K562 (cell line): ENCODE results near the gene GADD45B. TPM values are rescaled to one million over a fixed set of nuclear protein-coding genes. Genes with fewer than 3 reads are reported as not detected.

Experiments
- AFF4 ChIP-seq: sonication (generic); formaldehyde crosslinking; IDR thresholded peaks from 2 replicates; pipeline ENCODE4 v1.8.0; 2023; ENCODE audit warnings: mild to moderate bottlenecking, missing genetic modification reagents
- ARID2 ChIP-seq: fragments of 450-650 bp; IDR thresholded peaks from 2 replicates; pipeline ENCODE4 v1.6.1; 2017; ENCODE audit warnings: antibody characterized with exemption, mild to moderate bottlenecking
- ATF2 ChIP-seq: sonication (generic); formaldehyde crosslinking; IDR thresholded peaks from 2 replicates; pipeline ENCODE4 v1.8.1; 2022; ENCODE audit warnings: missing genetic modification reagents
- POLR2AphosphoS2 ChIP-seq: IDR thresholded peaks from 2 replicates; pipeline ENCODE4 v1.6.1; 2012; ENCODE audit warnings: low read length, improper control_type of control experiment
- RBM22 ChIP-seq: fragments of 200-400 bp; formaldehyde crosslinking; IDR thresholded peaks from 2 replicates; pipeline ENCODE4 v1.6.1; 2018; ENCODE audit warnings: low read length, low read depth; ENCODE audit not compliant: poor library complexity, severe bottlenecking
- TAF1 ChIP-seq: IDR thresholded peaks from 2 replicates; pipeline ENCODE4 v1.6.1; 2011; ENCODE audit warnings: mild to moderate bottlenecking, low read length, moderate library complexity; ENCODE audit not compliant: insufficient read depth, control insufficient read depth, severe bottlenecking; ENCODE audit errors: extremely low read depth
- TAF9B ChIP-seq: fragments of 450-650 bp; IDR thresholded peaks from 2 replicates; pipeline ENCODE4 v1.6.1; 2018; ENCODE audit warnings: mild to moderate bottlenecking; ENCODE audit not compliant: partially characterized antibody
- TARDBP ChIP-seq: fragments of 450-650 bp; IDR thresholded peaks from 2 replicates; pipeline ENCODE4 v1.6.1; 2016
- U2AF2 ChIP-seq: fragments of 200-400 bp; formaldehyde crosslinking; optimal IDR thresholded peaks from 2 replicates; pipeline ENCODE3; 2017; ENCODE audit warnings: low read depth, mild to moderate bottlenecking, low read length
- ZC3H4 ChIP-seq: sonication (generic); formaldehyde crosslinking; IDR thresholded peaks from 2 replicates; pipeline ENCODE4 v1.9.0; 2021; ENCODE audit warnings: missing genetic modification reagents, borderline replicate concordance
- ZZZ3 ChIP-seq: fragments of 450-650 bp; IDR thresholded peaks from 2 replicates; pipeline ENCODE4 v1.6.1; 2016; ENCODE audit warnings: antibody characterized with exemption, mild to moderate bottlenecking, moderate library complexity
- polyA plus RNA-seq, 8 experiments: library from polyadenylated mRNA; depleted of rRNA in 4 of 8; stranded (reverse) in 5 of 8; unstranded in 3 of 8; fragments of >200 nt; fragmentation: Nextera tagmentation in 2 of 8; fragmentation: Illumina TruSeq in 1 of 8; extraction: Ambion mirVana in 2 of 8; extraction: Trizol in 1 of 8; gene quantifications; 2 replicates each; pipeline versions ENCODE4 v1.2.1 to v1.2.3, GENCODE V29; 2011 to 2014; ENCODE audit warnings: inconsistent platforms in 1 of 8, missing spikeins in 1 of 8
- total RNA-seq, 7 experiments: library from RNA; depleted of rRNA in 6 of 7; stranded (reverse); fragments of >200 nt in 6 of 7; fragmentation: Illumina TruSeq in 2 of 7; extraction: Trizol in 2 of 7; gene quantifications; 2 replicates each; pipeline versions ENCODE4 v1.2.1 to v1.2.3, GENCODE V29; 2011 to 2021; ENCODE audit warnings: low replicate concordance in 1 of 7
- TF ChIP-seq, protein P1 (sequence below): sonication (generic); formaldehyde crosslinking; IDR thresholded peaks from 2 replicates; pipeline ENCODE4 v1.8.0; 2022; ENCODE audit warnings: mild to moderate bottlenecking, missing genetic modification reagents
- TF ChIP-seq, protein P2 (sequence below): sonication (generic); formaldehyde crosslinking; IDR thresholded peaks from 2 replicates; pipeline ENCODE4 v1.9.0; 2022; ENCODE audit warnings: mild to moderate bottlenecking, missing genetic modification reagents
- TF ChIP-seq, protein P3 (sequence below): fragments of 250-450 bp; sonication (Bioruptor Pico); IDR thresholded peaks from 2 replicates; pipeline ENCODE4 v1.4.0; 2020; ENCODE audit warnings: mild to moderate bottlenecking

Gene GADD45B
- total and polyA plus RNA-seq, 9 of the 15 experiments (the other 6 are each of a cell fraction or from before 2014, with no cell fraction given), result 0.06 to 4.1 (median 2.1) TPM

DNA sequence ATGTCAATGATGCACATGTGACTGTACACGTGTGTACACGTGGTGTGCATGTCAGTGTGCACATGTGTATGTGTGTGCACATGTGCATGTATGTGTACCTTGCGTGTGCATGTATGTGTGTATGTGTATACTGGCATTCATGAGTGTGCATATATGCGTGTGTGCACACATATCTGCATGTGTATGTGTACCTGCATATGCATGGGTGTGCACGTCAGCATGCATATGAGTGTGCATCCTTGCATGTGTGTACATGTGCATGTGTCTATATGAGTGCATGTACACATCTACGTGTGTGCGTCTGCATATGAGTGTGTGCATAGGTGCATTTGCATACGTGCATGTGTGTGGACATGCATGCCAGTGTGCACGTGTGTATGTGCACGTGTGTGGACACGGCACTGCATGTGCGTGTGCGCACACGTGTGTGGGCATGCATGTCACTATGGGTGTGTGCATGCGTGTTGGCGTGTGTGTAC, 48.5 kb downstream of the GADD45B start (continued):
- TF ChIP-seq U2AF2 (no peak), ZZZ3 (no peak), AFF4 (CRISPR knock-in tag) (no peak), TARDBP (no peak), TAF1 (no peak), ZC3H4 (CRISPR knock-in tag) (peak; percentile 53; the same call in 1 of the 2 replicates), ATF2 (CRISPR knock-in tag) (no peak), POLR2AphosphoS2 (no peak), ARID2 (peak; percentile 98), RBM22 (no peak), TAF9B (no peak)
- TF ChIP-seq, protein P1, sequence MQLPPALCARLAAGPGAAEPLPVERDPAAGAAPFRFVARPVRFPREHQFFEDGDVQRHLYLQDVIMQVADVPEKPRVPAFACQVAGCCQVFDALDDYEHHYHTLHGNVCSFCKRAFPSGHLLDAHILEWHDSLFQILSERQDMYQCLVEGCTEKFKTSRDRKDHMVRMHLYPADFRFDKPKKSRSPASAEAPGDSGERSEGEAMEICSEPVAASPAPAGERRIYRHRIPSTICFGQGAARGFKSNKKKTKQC, result peak; percentile 37
- TF ChIP-seq, protein P2, sequence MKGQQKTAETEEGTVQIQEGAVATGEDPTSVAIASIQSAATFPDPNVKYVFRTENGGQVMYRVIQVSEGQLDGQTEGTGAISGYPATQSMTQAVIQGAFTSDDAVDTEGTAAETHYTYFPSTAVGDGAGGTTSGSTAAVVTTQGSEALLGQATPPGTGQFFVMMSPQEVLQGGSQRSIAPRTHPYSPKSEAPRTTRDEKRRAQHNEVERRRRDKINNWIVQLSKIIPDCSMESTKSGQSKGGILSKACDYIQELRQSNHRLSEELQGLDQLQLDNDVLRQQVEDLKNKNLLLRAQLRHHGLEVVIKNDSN (CRISPR knock-in tag), result peak; percentile 67
- TF ChIP-seq, protein P3, sequence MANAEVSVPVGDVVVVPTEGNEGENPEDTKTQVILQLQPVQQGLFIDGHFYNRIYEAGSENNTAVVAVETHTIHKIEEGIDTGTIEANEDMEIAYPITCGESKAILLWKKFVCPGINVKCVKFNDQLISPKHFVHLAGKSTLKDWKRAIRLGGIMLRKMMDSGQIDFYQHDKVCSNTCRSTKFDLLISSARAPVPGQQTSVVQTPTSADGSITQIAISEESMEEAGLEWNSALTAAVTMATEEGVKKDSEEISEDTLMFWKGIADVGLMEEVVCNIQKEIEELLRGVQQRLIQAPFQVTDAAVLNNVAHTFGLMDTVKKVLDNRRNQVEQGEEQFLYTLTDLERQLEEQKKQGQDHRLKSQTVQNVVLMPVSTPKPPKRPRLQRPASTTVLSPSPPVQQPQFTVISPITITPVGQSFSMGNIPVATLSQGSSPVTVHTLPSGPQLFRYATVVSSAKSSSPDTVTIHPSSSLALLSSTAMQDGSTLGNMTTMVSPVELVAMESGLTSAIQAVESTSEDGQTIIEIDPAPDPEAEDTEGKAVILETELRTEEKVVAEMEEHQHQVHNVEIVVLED (CRISPR knock-in tag), result no peak
